SU-DHL-6 (cell line): ENCODE data around the gene ACACB.

Experiments used
- CTCF ChIP-seq: fragments of 200-600 bp; sonication (generic); IDR thresholded peaks from one replicate; pipeline ENCODE4 v1.5.1; 2017; ENCODE audit warnings: antibody characterized with exemption, mild to moderate bottlenecking, low read length, moderate library complexity; ENCODE audit not compliant: insufficient read depth, poor library complexity, severe bottlenecking
- EZH2phosphoT487 ChIP-seq: fragments of 200-600 bp; sonication (generic), shearing (Covaris generic); conservative IDR thresholded peaks from 2 replicates; pipeline ENCODE4 v1.6.1; 2018; ENCODE audit warnings: mild to moderate bottlenecking, antibody characterized with exemption, low read length, moderate library complexity, mixed read lengths

DNA sequence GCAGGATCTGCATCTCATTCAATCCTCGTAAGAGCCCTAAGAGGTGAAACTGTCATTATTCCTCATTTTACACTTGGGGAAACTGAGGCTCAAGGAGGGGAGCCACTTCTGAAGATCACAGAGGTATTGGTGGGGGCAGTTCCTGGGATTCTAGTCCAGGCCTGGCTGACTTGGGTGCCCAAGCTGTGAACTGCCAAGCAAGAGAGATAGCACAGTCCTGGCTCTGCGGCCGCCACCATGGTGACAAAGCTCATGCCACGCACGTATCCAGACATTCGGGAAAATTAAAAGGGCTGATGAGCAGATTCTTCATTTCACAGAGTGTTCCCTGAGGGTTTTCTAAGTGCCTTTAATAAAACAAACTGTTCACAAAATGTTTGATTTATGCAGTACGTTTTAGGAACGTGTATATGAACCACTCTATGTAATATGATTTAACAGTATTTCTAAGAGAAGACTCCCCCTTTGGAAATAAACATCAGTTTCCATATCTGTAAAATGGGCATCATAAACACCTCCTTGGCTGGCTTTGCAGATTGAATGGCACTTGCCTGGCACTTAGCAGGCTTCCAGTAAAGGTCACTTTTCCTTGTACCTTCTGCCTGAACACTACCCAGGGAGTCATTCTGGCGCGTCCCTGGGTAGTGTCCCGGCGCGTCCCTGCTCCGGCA, 84.6 kb downstream of the ACACB start:
- no peak for TF ChIP-seq CTCF
- no peak for TF ChIP-seq EZH2phosphoT487
